RKO (cell line): ENCODE data around the gene KPTN.

Source experiments
- DNase-seq: peaks from one replicate; pipeline ENCODE4 v3.0.0-alpha.2; 2016; ENCODE audit warnings: low spot score

The KPTN gene

GRCh38 chr19:47435196-47435595, 48.8 kb downstream of the KPTN start:
- DNase-seq, result no peak

- DNase-seq, result no peak
These were observed 49.9 kb downstream of the KPTN start for GRCh38 chr19:47434088-47434487.

- peak; percentile 40 for DNase-seq
These were observed 50.9 kb downstream of the KPTN start for GRCh38 chr19:47433121-47433520.

- no peak for DNase-seq
These were observed 51.5 kb downstream of the KPTN start for GRCh38 chr19:47432499-47432898.

- no peak for DNase-seq
These were observed 51.9 kb downstream of the KPTN start for GRCh38 chr19:47432091-47432490.

- no peak for DNase-seq
These were observed 53.8 kb downstream of the KPTN start for GRCh38 chr19:47430041-47430802.

- DNase-seq, result no peak
These were observed 54.8 kb downstream of the KPTN start for GRCh38 chr19:47429140-47429793.

- DNase-seq, result peak; percentile 99
These were observed 55.7 kb downstream of the KPTN start for GRCh38 chr19:47428177-47428894.

GRCh38 chr19:47427241-47428176, 56.5 kb downstream of the KPTN start:
- peak; percentile 64 for DNase-seq
